IgD-negative memory B cell (primary cell): ENCODE measurements around the gene FBXL16. TPM values are rescaled to one million over a fixed set of nuclear protein-coding genes. Genes with fewer than 3 reads are reported as not detected.

ENCODE experiments used
- H3K27ac Mint-ChIP-seq, 3 donors: one replicate each; pipeline ENCODE4 v1.8.0; 2020 to 2022; ENCODE audit warnings: mild to moderate bottlenecking in 3 of 3, mixed read lengths in 3 of 3, moderate library complexity in 1 of 3
- H3K27me3 Mint-ChIP-seq: one replicate; pipeline ENCODE4 v1.8.0; 2021; ENCODE audit warnings: mixed read lengths
- H3K36me3 Mint-ChIP-seq: one replicate; pipeline ENCODE4 v1.8.0; 2020; ENCODE audit warnings: mild to moderate bottlenecking, mixed read lengths
- H3K4me1 Mint-ChIP-seq, 3 donors: one replicate each; pipeline ENCODE4 v1.8.0; 2020 to 2022; ENCODE audit warnings: mixed read lengths in 3 of 3, mild to moderate bottlenecking in 1 of 3
- H3K4me3 Mint-ChIP-seq, 4 donors: one replicate each; pipeline ENCODE4 v1.8.0; 2020 to 2022; ENCODE audit warnings: mild to moderate bottlenecking in 4 of 4, mixed read lengths in 4 of 4, moderate library complexity in 3 of 4
- H3K9me3 Mint-ChIP-seq, 3 donors: one replicate each; pipeline ENCODE4 v1.8.0; 2020 to 2021; ENCODE audit warnings: mixed read lengths in 3 of 3, mild to moderate bottlenecking in 1 of 3
- polyA plus RNA-seq: library from polyadenylated mRNA; unstranded; fragments of 300-500 nt; fragmentation: Illumina TruSeq; gene quantifications from one replicate; pipeline ENCODE4 v1.2.3, GENCODE V29; 2021

Gene FBXL16
- polyA plus RNA-seq, 1 donor from 2014 or later: 4.4 TPM

GRCh38 chr16:677316-678190 lies 28.0 kb downstream of the FBXL16 start:
- Mint-ChIP-seq H3K27ac (peak overlapping the region in 2 of 3 donors; percentile 59 to 71), H3K4me3 (peak overlapping the region; percentile 30 to 87 (median 77)), H3K4me1 (peaks cover 3 to 16% (median 13%) of the 10 kb centered on the region in 3 donors), H3K27me3 (peaks cover 5% of the 10 kb centered on the region), H3K9me3 (no peaks in the 10 kb centered on the region), H3K36me3 (no peaks in the 10 kb centered on the region)

- Mint-ChIP-seq H3K27ac (peak overlapping the region in 2 of 3 donors; percentile 59 to 71), H3K4me1 (peaks cover 3 to 13% (median 13%) of the 10 kb centered on the region in 3 donors), H3K36me3 (no peaks in the 10 kb centered on the region), H3K9me3 (no peaks in the 10 kb centered on the region), H3K27me3 (peaks cover 5% of the 10 kb centered on the region), H3K4me3 (peak overlapping the region; percentile 30 to 78 (median 71))
Observed at GRCh38 chr16:676913-677312, 28.7 kb downstream of the FBXL16 start.

DNA sequence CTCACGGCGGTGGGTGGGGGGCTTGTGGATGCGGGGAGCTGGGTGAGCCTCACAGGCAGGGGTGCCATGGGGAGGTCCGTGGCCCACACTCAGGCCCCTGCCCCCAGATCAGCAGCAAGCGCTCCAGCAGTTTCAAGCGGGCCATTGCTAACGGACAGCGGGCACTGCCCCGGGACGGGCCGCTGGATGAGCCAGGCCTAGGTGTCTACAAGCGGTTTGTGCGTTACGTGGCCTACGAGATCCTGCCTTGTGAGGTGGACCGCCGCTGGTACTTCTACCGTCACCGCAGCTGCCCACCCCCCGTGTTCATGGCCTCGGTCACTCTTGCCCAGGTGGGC lies 29.1 kb downstream of the FBXL16 start:
- Mint-ChIP-seq H3K27ac (peak overlapping the region in 2 of 3 donors; percentile 59 to 71), H3K4me3 (peak overlapping the region in 3 of 4 donors; percentile 30 to 76 (median 66)), H3K36me3 (no peaks in the 10 kb centered on the region), H3K4me1 (peaks cover 3 to 13% (median 10%) of the 10 kb centered on the region in 3 donors), H3K27me3 (peaks cover 5% of the 10 kb centered on the region), H3K9me3 (no peaks in the 10 kb centered on the region)

GRCh38 chr16:675884-676564 lies 29.6 kb downstream of the FBXL16 start:
- Mint-ChIP-seq H3K27me3 (peaks cover 5% of the 10 kb centered on the region), H3K4me3 (no peak overlapping the region), H3K27ac (no peak overlapping the region), H3K36me3 (no peaks in the 10 kb centered on the region), H3K4me1 (peaks cover 2 to 12% (median 8%) of the 10 kb centered on the region in 3 donors), H3K9me3 (no peaks in the 10 kb centered on the region)

GRCh38 chr16:674968-675883 lies 30.4 kb downstream of the FBXL16 start, which contains the start of gene RHBDL1:
TSS of gene RHBDL1 (plus strand) at chr16:675671. CDS start at chr16:675791, 120 bp downstream.
- H3K27ac Mint-ChIP-seq: peak within 1 kb of the TSS in 1 of 3 donors; percentile 42
- H3K27me3 Mint-ChIP-seq: peaks cover 5% of the 10 kb centered on the region

DNA sequence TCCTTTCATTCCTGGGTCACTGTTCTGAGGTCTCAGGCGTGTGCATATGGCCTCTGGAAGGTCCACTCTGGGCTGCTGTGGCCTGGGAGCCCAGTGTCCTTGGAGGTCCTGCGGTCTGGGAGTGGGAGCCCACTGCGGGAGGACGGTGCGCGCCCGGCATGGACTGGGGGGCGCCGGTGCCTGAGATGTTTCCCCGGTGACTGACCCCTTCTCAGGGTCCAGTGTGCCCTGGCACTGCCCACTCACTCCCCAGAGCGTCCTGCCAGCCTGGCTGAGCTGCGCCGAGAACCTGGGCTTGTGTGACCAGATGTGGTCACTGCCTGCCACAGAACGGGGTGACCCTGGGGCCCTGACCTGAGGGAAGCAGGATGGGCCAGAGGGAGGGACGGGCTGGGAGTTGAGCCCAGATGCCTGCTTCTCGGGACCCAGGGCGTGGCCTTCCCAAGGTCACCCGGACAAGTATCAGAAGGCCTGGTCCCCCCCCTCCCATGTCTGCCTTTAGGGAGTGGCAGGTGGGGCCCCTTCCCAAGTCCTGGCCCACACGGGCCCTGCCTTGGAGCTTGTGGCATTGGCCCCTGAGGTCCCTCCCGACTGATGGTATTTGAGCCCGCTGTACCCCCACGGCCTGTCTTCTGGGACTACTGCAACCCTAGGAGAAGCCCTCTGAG lies 31.3 kb downstream of the FBXL16 start:
- Mint-ChIP-seq H3K27me3 (peaks cover 5% of the 10 kb centered on the region), H3K4me3 (peak overlapping the region in 2 of 4 donors; percentile 14 to 35), H3K9me3 (no peaks in the 10 kb centered on the region), H3K36me3 (no peaks in the 10 kb centered on the region), H3K4me1 (peaks cover 0 to 9% (median 7%) of the 10 kb centered on the region in 3 donors), H3K27ac (peak overlapping the region in 2 of 3 donors; percentile 42 to 77)

More at GRCh38 chr16:674968-675883, 30.4 kb downstream of the FBXL16 start, which contains the start of gene RHBDL1:
- H3K4me3 Mint-ChIP-seq: peak within 1 kb of the TSS in 3 of 4 donors; percentile 35 to 76 (median 72)
- no peaks in the 10 kb centered on the region for H3K9me3 Mint-ChIP-seq
- peaks cover 0 to 10% (median 8%) of the 10 kb centered on the region in 3 donors for H3K4me1 Mint-ChIP-seq
- no peaks in the 10 kb centered on the region for H3K36me3 Mint-ChIP-seq

DNA sequence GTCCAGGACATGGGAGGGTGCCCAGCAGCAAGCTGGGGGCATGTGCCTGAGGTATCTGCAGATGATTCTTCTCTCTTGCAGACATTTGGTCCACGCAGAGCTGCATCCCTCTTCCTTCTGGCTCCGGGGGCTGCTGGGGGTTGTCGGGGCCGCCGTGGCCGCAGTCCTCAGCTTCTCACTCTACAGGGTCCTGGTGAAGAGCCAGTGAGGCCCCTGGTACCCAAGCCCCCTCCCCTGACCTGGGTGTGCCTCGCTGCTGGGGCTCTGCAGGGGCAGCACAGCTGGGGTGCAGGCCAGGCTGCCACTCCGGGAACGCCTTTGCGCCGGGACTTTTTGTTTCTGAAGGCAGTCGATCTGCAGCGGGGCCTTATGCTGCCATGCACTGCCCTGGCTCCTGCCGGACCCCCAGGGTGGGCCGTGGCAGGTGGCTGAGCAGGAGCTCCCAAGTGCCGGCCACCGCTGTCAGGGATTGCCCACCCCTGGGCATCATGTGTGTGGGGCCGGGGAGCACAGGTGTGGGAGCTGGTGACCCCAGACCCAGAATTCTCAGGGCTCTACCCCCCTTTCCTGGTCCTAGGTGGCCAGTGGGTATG lies 32.1 kb downstream of the FBXL16 start:
- peaks cover 0 to 5% (median 3%) of the 10 kb centered on the region in 3 donors for H3K4me1 Mint-ChIP-seq
- H3K27ac Mint-ChIP-seq: no peak overlapping the region
- no peaks in the 10 kb centered on the region for H3K36me3 Mint-ChIP-seq
- peak overlapping the region in 1 of 4 donors; percentile 29 for H3K4me3 Mint-ChIP-seq
- peaks cover 5% of the 10 kb centered on the region for H3K27me3 Mint-ChIP-seq
- H3K9me3 Mint-ChIP-seq: no peaks in the 10 kb centered on the region

- no peaks in the 10 kb centered on the region for H3K9me3 Mint-ChIP-seq
- peak overlapping the region in 1 of 3 donors; percentile 12 for H3K27ac Mint-ChIP-seq
- peaks cover 5% of the 10 kb centered on the region for H3K27me3 Mint-ChIP-seq
- H3K4me3 Mint-ChIP-seq: peak overlapping the region in 1 of 4 donors; percentile 38
- peaks cover 0 to 5% (median 4%) of the 10 kb centered on the region in 3 donors for H3K4me1 Mint-ChIP-seq
- no peaks in the 10 kb centered on the region for H3K36me3 Mint-ChIP-seq
Observed at GRCh38 chr16:672851-673250, 32.8 kb downstream of the FBXL16 start.

DNA sequence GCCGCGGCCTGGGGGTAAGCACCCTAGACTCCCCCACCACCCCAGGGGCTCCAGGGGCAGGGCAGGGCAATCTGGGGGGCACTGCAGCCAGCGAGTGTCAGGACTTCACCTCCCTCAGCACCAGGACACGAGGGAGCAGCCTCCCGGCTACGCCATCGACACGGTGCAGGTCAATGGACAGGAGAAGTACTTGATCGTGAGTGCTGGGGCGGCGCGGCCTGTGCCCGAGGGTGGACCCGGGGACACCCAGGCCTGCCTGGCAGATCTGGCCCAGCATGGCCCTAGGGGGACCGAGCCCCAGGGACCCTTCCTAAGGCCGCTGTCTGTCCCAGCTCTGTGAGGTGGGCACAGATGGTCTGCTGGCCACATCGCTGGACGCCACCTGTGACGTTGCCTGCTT lies 33.2 kb downstream of the FBXL16 start:
- Mint-ChIP-seq H3K9me3 (no peaks in the 10 kb centered on the region), H3K36me3 (no peaks in the 10 kb centered on the region), H3K4me3 (no peak overlapping the region), H3K27ac (peak overlapping the region in 1 of 3 donors; percentile 12), H3K27me3 (peaks cover 5% of the 10 kb centered on the region), H3K4me1 (peaks cover 3 to 9% (median 8%) of the 10 kb centered on the region in 3 donors)

DNA sequence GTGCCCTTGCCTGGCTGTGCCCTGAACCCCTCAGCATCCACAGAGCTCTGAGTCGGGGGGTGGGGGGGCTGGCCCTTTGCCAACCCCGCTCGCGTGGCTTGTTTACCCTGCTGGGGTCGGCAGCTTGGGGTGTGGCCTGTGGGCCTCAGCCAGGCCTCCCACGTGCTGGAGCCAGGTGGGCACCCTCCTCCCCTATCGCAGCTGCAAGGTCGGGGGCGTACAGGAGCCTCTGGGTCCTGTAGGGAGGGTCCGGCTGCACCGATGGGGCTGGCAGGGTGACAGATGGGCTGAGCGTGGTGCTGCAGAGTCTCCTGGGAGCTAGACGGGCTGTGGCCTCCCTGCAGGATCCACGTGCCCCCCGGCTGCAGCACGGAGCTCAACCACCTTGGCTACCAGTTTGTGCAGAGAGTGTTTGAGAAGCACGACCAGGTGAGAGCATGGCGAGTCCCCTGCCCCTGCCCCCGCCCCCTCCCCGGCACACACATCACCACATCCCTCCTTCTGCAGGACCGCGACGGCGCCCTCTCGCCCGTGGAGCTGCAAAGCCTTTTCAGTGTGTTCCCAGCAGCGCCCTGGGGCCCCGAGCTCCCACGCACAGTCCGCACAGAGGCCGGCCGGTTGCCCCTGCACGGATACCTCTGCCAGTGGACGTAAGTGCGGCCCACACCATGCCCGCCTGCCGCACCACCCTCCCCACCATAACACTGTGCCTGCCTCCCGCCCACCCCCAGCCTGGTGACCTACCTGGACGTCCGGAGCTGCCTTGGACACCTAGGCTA lies 34.1 kb downstream of the FBXL16 start:
- Mint-ChIP-seq H3K9me3 (no peaks in the 10 kb centered on the region), H3K27ac (no peak overlapping the region), H3K4me3 (peak overlapping the region in 1 of 4 donors; percentile 78), H3K36me3 (no peaks in the 10 kb centered on the region), H3K27me3 (peaks cover 2% of the 10 kb centered on the region), H3K4me1 (peaks cover 3 to 5% (median 4%) of the 10 kb centered on the region in 3 donors)

DNA sequence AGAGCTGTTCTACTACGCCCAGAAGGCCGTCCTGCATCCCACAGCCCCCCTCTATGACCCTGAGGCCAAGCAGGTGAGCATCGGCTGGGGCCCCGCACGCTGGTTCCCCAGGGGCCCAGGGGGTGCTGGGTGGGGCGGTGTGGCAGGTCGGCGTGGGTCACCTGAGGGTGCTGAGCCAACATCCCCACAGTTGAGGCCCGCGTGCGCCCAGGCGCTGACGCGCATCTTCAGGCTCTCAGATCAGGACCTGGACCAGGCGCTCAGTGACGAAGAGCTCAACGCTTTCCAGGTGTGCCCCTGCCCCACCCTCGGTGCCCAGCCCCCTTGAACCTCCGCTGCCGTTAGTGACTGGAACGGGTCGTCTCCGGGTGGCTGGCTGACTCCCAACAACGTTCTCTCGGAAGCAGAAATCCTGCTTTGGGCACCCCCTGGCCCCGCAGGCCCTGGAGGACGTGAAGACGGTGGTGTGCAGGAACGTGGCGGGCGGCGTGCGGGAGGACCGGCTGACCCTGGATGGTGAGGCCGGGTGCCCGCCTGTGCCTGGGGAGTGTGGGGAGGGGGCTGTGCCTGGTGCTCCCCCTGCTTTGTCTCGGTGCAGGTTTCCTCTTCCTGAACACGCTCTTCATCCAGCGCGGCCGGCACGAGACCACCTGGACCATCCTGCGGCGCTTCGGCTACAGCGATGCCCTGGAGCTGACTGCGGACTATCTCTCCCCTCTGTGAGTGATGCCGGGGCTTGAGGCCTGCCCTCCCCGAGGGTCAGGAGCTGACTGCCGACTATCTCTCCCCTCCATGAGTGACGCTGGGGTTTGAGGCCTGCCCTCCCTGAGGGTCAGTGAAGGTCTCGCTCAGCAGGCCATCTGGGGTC lies 34.9 kb downstream of the FBXL16 start:
- Mint-ChIP-seq H3K27me3 (peaks cover 2% of the 10 kb centered on the region), H3K36me3 (no peaks in the 10 kb centered on the region), H3K27ac (peak overlapping the region in 1 of 3 donors; percentile 39)

DNA sequence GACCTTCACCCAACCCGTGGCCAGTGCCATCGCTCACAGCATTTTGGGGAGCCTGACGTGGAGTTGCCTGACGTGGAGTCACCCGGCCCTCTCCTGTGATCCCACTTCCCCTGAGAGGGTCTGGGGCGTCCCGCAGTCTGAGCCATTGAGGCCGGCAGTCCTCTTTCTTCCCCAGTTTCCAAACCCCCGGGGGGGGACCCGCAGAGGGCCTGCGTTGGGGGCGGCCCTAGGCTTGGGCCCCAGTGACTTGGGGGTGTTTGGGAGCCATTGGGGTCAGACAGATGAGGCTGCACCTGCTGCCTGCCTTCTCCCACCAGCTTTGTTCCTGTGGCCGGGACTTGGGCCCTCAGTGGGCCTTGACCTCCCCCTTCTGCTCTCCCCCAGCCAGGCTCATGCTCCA lies 35.9 kb downstream of the FBXL16 start:
- Mint-ChIP-seq H3K27me3 (no peaks in the 10 kb centered on the region), H3K4me1 (peaks cover 3 to 5% (median 4%) of the 10 kb centered on the region in 3 donors), H3K36me3 (no peaks in the 10 kb centered on the region), H3K27ac (peak overlapping the region in 1 of 3 donors; percentile 39), H3K9me3 (no peaks in the 10 kb centered on the region), H3K4me3 (peak overlapping the region in 2 of 4 donors; percentile 17 to 58)

More for the DNA sequence above, 34.9 kb downstream of the FBXL16 start:
- peaks cover 3 to 5% (median 4%) of the 10 kb centered on the region in 3 donors for H3K4me1 Mint-ChIP-seq
- H3K9me3 Mint-ChIP-seq: no peaks in the 10 kb centered on the region
- H3K4me3 Mint-ChIP-seq: peak overlapping the region in 1 of 4 donors; percentile 78
